HUES6 (cell line): Measurements from ENCODE around the gene COL20A1.

Experiments
- H3K27ac ChIP-seq: 2 replicates; pipeline ENCODE4 v1.7.0; 2013; ENCODE audit warnings: low read depth, mild to moderate bottlenecking, low read length, inconsistent platforms
- H3K27me3 ChIP-seq: 2 replicates; pipeline ENCODE4 v1.6.1; 2013; ENCODE audit warnings: low read length; ENCODE audit not compliant: control insufficient read depth, insufficient read depth
- H3K36me3 ChIP-seq: 2 replicates; pipeline ENCODE4 v1.6.1; 2013; ENCODE audit warnings: low read length; ENCODE audit not compliant: control insufficient read depth, insufficient read depth
- H3K4me1 ChIP-seq: 2 replicates; pipeline ENCODE4 v1.6.1; 2013; ENCODE audit warnings: low read length; ENCODE audit not compliant: control insufficient read depth, insufficient read depth
- H3K4me3 ChIP-seq: 2 replicates; pipeline ENCODE4 v1.5.1; 2013; ENCODE audit warnings: low read depth, low read length
- H3K9ac ChIP-seq: one replicate; pipeline ENCODE4 v1.6.1; 2013; ENCODE audit warnings: mild to moderate bottlenecking, low read length
- H3K9me3 ChIP-seq: 2 replicates; pipeline ENCODE4 v1.6.1; 2013; ENCODE audit warnings: low read depth, low read length; ENCODE audit not compliant: control insufficient read depth, insufficient read depth

Gene COL20A1

GRCh38 chr20:63349516-63349895, 56.5 kb downstream of the COL20A1 start:
- Histone ChIP-seq H3K4me1 (peaks cover 4% of the 10 kb centered on the region), H3K9me3 (no peaks in the 10 kb centered on the region), H3K27me3 (no peaks in the 10 kb centered on the region), H3K4me3 (no peak overlapping the region), H3K9ac (no peak overlapping the region), H3K27ac (no peak overlapping the region), H3K36me3 (no peaks in the 10 kb centered on the region)

DNA sequence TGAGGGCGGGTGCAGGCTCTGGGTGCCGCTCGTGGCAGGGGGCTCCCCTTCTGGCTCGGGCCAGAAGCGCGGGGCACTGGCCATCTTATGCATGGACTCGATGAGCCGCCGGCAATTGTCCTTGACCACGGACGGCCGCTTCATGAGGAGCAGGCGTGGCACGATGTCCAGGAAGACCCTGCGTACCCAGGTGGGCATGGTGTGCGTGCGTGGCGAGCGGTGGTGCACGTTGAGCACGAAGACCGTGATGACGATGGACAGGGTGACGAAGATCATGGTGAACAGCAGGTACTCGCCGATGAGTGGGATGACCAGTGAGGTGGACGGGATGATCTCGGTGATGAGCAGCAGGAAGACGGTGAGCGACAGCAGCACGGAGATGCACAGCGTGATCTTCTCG, 57.2 kb downstream of the COL20A1 start:
- H3K9me3 ChIP-seq, result no peaks in the 10 kb centered on the region
- H3K4me3 ChIP-seq, result no peak overlapping the region
- no peaks in the 10 kb centered on the region for H3K36me3 ChIP-seq
- no peak overlapping the region for H3K27ac ChIP-seq
- no peaks in the 10 kb centered on the region for H3K27me3 ChIP-seq
- H3K4me1 ChIP-seq, result peaks cover 4% of the 10 kb centered on the region
- no peak overlapping the region for H3K9ac ChIP-seq

DNA sequence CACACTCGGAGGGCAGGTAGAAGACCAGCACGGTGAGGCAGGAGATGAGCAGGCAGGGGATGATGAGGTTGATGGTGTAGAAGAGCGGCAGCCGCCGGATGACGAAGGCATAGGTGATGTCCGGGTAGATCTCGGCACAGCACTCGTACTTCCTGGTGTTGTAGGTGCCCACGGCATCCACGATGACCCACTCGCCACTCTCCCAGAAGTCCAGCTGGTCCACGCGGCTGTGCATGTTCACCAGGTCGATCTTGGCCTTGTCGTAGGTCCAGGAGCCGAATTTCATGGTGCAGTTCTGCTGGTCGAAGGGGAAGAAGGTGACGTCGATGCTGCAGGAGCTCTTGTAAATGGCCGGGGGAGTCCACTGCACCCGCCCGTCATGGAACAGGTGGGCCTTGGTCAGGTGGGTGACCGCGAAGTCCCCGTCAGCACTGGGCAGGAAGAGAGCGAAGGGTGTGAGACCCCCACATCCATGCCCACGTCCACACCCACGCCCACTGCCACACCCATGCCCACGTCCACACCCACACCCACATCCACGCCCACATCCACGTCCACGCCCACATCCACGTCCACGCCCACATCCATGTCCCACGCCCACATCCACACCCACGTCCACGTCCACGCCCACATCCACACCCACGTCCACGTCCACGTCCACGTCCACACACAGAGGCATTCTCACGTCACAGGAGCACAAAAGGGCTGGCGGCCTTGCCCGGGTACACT, 57.8 kb downstream of the COL20A1 start:
- Histone ChIP-seq H3K27ac (no peak overlapping the region), H3K27me3 (no peaks in the 10 kb centered on the region), H3K4me3 (no peak overlapping the region), H3K9ac (no peak overlapping the region), H3K9me3 (no peaks in the 10 kb centered on the region), H3K4me1 (peaks cover 4% of the 10 kb centered on the region), H3K36me3 (no peaks in the 10 kb centered on the region)

DNA sequence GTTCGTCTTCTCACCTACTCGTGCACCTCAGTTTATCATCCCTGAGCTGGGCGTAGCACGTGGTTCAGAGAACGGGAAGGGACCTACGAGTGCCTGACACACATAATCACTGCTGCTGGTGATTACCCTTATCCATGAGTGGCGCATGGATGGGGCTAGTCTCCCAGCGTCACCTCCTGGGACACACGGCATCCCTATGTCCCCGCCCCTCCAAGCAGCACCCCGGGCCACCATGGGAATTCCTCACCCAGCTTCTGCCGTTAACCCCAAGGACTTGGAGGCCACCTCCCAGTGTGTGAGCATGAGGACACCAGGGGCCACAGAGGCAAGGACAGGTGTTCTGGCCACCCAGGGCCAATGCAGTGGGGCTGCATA, 58.3 kb downstream of the COL20A1 start:
- Histone ChIP-seq H3K27ac (no peak overlapping the region), H3K4me1 (peaks cover 4% of the 10 kb centered on the region), H3K27me3 (no peaks in the 10 kb centered on the region), H3K9me3 (no peaks in the 10 kb centered on the region), H3K4me3 (no peak overlapping the region), H3K9ac (no peak overlapping the region), H3K36me3 (no peaks in the 10 kb centered on the region)

DNA sequence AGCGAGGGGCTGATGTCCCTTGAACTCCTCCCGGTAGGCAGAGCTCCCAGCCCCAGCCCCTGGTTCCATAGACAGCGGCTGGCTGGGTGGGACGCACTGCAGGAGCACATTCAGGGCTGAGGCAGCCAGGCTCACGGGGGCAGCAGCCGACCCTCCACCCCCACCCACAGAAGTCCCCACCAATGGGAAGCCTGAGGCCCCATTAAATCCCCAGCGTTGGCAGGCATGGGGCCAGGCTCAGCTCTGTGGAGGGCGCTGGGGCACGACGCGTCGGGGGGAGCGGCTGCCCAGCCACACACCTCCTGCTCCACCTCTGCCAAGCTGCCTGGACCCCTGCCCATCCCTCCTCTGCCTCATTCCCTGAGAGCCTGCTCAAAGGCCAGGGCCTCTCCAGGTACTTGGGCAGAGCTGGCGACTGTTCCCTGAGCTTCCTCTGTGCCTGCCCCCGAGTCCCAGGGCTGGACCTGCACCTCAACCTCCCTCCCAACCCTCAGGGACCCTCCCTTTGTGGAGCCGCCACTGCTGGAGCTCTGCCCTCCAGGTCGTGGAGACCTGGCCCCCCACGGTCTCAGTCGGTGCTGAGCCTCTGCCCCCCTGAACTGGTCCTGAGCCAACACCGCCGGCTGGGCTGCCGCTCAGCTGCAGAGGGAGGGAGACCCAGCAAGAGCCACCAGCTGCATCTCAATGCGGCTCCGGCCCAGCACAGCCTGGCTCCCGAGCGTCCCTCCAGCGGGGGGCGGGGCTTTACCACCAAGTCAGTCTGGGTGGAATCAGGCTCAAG, 59.0 kb downstream of the COL20A1 start:
- Histone ChIP-seq H3K9me3 (no peaks in the 10 kb centered on the region), H3K4me1 (peaks cover 4% of the 10 kb centered on the region), H3K27ac (no peak overlapping the region), H3K9ac (no peak overlapping the region), H3K36me3 (no peaks in the 10 kb centered on the region), H3K27me3 (no peaks in the 10 kb centered on the region), H3K4me3 (no peak overlapping the region)

- Histone ChIP-seq H3K4me3 (no peak overlapping the region), H3K9me3 (no peaks in the 10 kb centered on the region)
Observed at GRCh38 chr20:63352811-63353221, 59.8 kb downstream of the COL20A1 start.

DNA sequence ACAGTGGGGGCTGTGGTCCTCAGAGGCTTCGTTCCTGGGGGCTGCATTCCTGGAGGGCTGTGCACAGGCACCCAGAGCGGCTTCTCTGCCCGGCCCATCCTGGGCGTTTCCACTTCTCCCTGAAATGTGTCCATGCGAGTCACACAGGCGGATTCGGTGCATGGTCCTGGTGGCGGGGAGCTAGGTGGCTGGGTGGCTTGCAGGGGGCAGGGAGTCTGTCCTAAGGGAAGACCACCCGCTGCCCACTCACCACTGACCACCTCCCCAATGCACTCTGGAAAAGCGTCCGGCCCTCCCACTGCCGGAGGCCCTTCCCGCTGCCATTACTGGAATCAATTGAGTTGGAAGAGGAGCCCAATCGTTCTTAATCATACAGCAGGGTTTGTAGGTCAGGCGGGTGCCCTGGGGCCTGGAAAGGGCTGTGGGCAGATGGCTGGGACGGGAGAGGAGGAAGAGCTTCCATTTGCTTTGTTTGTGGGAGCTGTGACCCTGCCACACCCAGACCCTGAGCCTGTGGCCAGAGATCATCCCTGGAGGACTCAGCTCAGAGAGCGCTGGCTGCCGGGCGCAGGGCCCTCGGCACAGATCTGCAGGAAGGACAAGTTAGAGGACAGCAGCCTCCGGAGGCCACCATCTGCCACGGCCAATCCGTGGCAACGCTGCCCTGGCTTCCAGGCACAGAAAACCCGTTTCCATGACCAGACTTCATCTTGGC, 61.8 kb downstream of the COL20A1 start:
- H3K9me3 ChIP-seq, result no peaks in the 10 kb centered on the region
- H3K9ac ChIP-seq, result no peak overlapping the region
- no peak overlapping the region for H3K4me3 ChIP-seq
- H3K4me1 ChIP-seq, result peaks cover 4% of the 10 kb centered on the region
- no peaks in the 10 kb centered on the region for H3K36me3 ChIP-seq
- H3K27ac ChIP-seq, result no peak overlapping the region
- H3K27me3 ChIP-seq, result peaks cover 7% of the 10 kb centered on the region; the same call in 1 of the 2 replicates

More at GRCh38 chr20:63352811-63353221, 59.8 kb downstream of the COL20A1 start:
- Histone ChIP-seq H3K9ac (no peak overlapping the region), H3K27me3 (no peaks in the 10 kb centered on the region; the same call in 1 of the 2 replicates), H3K4me1 (peaks cover 4% of the 10 kb centered on the region), H3K36me3 (no peaks in the 10 kb centered on the region), H3K27ac (no peak overlapping the region)

DNA sequence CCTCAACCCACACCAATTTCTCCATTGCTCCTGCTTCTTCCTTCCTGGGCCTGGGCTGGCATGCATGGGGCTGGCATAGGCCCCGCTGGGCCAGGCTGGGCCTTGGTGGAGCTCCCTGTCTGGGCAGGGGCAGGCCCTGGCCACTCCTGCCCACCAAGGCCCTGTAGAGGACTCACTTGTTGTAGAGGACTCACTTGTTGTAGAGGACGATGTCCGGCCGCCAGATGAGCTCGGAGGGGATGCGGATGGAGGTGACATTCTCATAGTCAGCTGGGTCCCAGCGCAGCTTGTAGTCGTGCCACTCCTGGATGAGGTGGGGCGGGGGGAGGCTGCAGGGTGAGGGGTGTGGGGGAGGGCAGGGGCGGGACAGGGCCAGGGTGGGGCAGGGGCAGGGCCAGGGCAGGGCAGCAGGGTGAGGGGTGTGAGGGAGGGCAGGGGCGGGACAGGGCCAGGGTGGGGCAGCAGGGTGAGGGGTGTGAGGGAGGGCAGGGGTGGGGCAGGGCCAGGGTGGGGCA, 62.9 kb downstream of the COL20A1 start:
- peaks cover 17% of the 10 kb centered on the region for H3K27me3 ChIP-seq
- H3K27ac ChIP-seq, result no peak overlapping the region
- peaks cover 10% of the 10 kb centered on the region for H3K4me1 ChIP-seq
- H3K36me3 ChIP-seq, result no peaks in the 10 kb centered on the region
- no peaks in the 10 kb centered on the region for H3K9me3 ChIP-seq
- H3K9ac ChIP-seq, result no peak overlapping the region
- no peak overlapping the region for H3K4me3 ChIP-seq

DNA sequence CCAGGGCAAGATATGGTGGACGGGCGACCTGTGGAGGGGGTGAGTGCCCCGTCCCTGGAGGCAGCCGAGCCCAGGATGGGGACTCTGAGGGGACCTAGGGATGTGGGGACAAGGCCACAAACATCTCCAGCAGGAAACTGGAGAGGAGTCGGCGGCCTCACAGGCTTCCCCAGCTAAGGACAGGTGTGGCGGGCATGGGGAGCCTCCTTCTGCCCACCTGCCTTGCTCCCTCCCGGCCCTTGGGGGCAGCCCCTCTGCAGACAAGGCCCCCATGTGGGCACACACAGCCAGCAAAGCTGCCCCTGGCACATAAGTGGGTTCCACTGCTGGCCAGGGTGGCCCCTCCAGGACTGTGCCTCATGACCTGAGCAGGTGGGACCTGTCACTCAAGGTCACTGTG, 63.5 kb downstream of the COL20A1 start:
- Histone ChIP-seq H3K9ac (no peak overlapping the region), H3K9me3 (no peaks in the 10 kb centered on the region), H3K27ac (no peak overlapping the region), H3K27me3 (peaks cover 22% of the 10 kb centered on the region), H3K4me1 (peaks cover 10% of the 10 kb centered on the region), H3K36me3 (no peaks in the 10 kb centered on the region), H3K4me3 (no peak overlapping the region)

DNA sequence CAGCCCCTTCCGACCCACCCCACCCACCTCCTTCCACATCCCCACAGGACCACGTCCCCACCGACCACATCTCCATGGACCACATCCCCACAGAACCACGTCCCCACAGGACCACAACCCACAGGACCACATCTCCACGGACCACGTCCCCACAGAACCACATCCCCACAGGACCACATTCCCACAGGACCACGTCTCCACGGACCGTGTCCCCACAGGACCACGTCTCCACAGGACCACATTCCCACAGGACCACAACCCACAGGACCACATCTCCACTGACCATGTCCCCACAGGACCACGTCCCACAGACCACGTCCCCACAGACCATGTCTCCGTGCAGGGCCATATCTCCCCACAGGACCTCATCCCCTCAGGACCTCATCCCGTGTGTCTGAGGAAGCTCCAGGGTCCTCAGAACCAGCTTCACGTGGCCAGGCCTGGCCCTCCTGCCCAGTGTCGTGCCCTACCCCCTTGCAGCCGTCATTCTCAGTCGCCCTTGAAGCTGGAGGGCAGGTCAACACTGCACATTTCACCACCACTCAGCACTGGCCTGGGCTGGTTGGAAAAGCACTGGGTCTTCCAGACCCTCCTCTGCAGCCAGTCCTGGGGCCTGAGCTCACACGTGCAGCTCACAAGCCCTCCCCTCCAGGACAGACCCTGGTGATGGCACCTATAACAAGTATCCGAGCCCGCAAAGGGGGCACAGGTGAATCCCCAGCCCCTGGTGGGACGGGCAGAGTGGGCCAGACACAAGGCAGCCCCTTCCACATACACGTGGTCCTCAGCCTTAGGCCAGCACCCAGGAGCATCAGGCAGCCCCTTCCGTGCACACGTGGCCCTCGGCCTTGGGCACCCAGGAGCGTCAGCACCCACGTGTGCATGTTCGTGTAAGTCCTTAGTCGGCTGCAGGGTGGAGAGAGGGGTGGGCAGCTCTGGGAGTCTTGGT, 64.2 kb downstream of the COL20A1 start:
- H3K27ac ChIP-seq, result no peak overlapping the region
- no peak overlapping the region for H3K4me3 ChIP-seq
- H3K9me3 ChIP-seq, result no peaks in the 10 kb centered on the region
- peaks cover 6% of the 10 kb centered on the region for H3K4me1 ChIP-seq
- no peak overlapping the region for H3K9ac ChIP-seq
- no peaks in the 10 kb centered on the region for H3K36me3 ChIP-seq
- H3K27me3 ChIP-seq, result peaks cover 29% of the 10 kb centered on the region
